Lung (tissue), 12 donors: ENCODE data around the gene UBA1. TPM values are rescaled to one million over a fixed set of nuclear protein-coding genes. Genes with fewer than 3 reads are reported as not detected.
A peak's percentile ranks its signal among the peaks of the same experiment; 100 is the strongest.

Experiments
- ATAC-seq: fragments of 200-7000 bp; cut with Tn5 transposase; one replicate; pipeline ENCODE4 v1.9.1; 2020; ENCODE audit warnings: moderate number of reproducible peaks; ENCODE audit not compliant: insufficient read depth, low FRiP score
- DNase-seq, 3 donors: peaks; one replicate each; pipeline ENCODE4 v3.0.0-alpha.2; 2013 to 2017
- H3K27ac ChIP-seq, 2 donors: one replicate each; pipeline ENCODE4 v1.5.1; 2013; ENCODE audit warnings: mild to moderate bottlenecking in 2 of 2, moderate library complexity in 2 of 2, control low read depth in 1 of 2, inconsistent platforms in 1 of 2, low read depth in 1 of 2, low read length in 1 of 2
- H3K27me3 ChIP-seq, 3 donors: one replicate each; pipeline ENCODE4 v1.5.1; 2013; ENCODE audit warnings: low read length in 2 of 3; ENCODE audit not compliant: control insufficient read depth in 3 of 3, insufficient read depth in 3 of 3
- H3K36me3 ChIP-seq, 4 donors: one replicate each; pipeline ENCODE4 v1.5.1; 2013; ENCODE audit warnings: low read length in 4 of 4, mild to moderate bottlenecking in 1 of 4, moderate library complexity in 1 of 4; ENCODE audit not compliant: control insufficient read depth in 4 of 4, insufficient read depth in 4 of 4
- H3K4me1 ChIP-seq, 5 donors: one replicate each; pipeline ENCODE4 v1.5.1; 2013; ENCODE audit warnings: low read length in 5 of 5, mild to moderate bottlenecking in 2 of 5, moderate library complexity in 1 of 5; ENCODE audit not compliant: control insufficient read depth in 5 of 5, insufficient read depth in 5 of 5
- H3K4me3 ChIP-seq: one replicate; pipeline ENCODE4 v1.5.1; 2013; ENCODE audit warnings: mild to moderate bottlenecking, control low read depth, moderate library complexity
- H3K9ac ChIP-seq, 2 donors: one replicate each; pipeline ENCODE4 v1.5.1; 2013; ENCODE audit warnings: low read length in 2 of 2, control low read depth in 1 of 2; ENCODE audit not compliant: insufficient read depth in 1 of 2
- H3K9me3 ChIP-seq, 4 donors: one replicate each; pipeline ENCODE4 v1.5.1; 2013; ENCODE audit warnings: low read length in 3 of 4, mild to moderate bottlenecking in 1 of 4, moderate library complexity in 1 of 4; ENCODE audit not compliant: control insufficient read depth in 4 of 4, insufficient read depth in 3 of 4
- WGBS, 2 donors: extraction: QIAGEN DNeasy Blood & Tissue Kit; methylation state at CpG; one replicate each; pipeline ENCODE4 v1.1.7; 2013; 5-methylcytosine and 5-hydroxymethylcytosine counted together
- polyA plus RNA-seq, 2 donors: library from polyadenylated mRNA; stranded (reverse); fragments of 200-250 nt; gene quantifications; one replicate each; pipeline ENCODE4 v1.2.1, GENCODE V29; 2013
- total RNA-seq, 2 donors: library from RNA; depleted of rRNA in 1 of 2; stranded (reverse); fragments of >200 nt in 1 of 2; gene quantifications; one replicate each; pipeline ENCODE4 v1.2.1, GENCODE V29; 2014 to 2021
- TF ChIP-seq, protein P1 (sequence below): IDR thresholded peaks from 2 replicates; pipeline ENCODE4 v1.5.1; 2012; ENCODE audit warnings: mild to moderate bottlenecking; ENCODE audit errors: control extremely low read depth, extremely low read depth
- donor health status: control.
- donor health status: control.
- donor health status: Bipolar disorder and iron deficiency.
- donor health status: healthy.
- donor health status: DM: yes; HTN: yes; CAD: no.

Gene UBA1
- total and polyA plus RNA-seq, 4 donors, result 92.5 to 221 (median 131) TPM

DNA sequence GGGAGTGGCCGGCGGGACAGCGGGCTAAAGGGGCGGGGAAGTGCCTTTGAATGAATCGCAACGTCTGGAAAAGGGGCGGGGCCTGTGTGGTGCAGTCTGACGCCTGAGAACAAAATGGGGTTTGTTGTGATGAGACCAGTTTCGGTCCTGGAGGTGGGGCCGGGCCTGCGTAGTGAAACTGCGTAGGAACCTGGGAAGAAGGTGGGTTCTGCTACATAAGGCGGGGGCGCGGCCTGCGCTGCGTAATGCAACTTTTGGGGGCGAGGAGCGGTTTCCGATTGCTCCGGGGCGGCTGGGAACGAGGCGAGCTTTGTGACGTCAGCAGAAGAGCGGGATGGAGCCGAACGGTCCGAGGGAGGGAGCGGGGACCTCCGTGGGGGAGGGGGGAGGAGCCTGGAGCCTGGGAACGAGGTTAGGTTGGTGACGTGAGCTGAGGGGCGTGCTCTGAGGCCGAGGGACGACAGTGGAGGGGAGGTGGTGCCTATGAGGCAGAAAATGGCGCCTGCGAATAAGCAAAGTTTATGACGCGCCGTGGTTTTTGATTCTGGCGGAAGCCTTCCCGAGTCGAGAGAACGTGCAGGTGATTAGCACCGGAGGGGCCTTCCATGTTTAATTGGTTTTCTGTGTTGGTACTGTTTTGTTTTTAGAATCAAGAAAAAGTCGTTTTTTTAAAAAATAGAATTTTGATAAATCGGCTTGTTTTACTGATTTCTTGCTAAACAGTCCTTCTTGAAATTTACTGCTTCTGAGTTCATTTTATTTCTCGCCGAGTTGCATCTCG, 39.9 kb downstream of the UBA1 start:
- peaks cover 3 to 8% (median 3%) of the 10 kb centered on the region in 4 donors for H3K36me3 ChIP-seq
- peak; percentile 88 for ATAC-seq
- WGBS, 2 donors, result 0 to 14% methylated on average over 42 to 51 of the region's 51 CpGs

DNA sequence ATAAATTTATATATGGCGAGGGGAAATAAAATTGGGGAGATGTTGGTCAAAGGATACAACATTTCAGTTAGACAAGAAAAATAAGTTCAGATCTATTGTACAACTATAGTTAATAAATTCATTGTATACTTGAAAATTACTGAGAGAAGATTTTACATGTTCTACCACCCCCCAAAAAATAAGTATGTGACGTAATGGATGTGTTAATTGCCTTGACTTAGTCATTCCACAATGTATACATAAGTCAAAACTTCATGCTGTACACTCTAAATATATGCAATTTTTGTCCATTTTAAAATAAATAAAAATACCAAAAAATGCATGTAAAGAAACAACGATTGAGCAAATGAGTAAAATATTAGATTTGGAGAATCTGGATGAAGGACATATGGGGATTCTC, 41.0 kb downstream of the UBA1 start:
- 59 to 66% methylated on average over 3 of the region's 3 CpGs for WGBS, 2 donors
- Histone ChIP-seq H3K27ac (no peak overlapping the region), H3K9me3 (peaks cover 0 to 3% (median 0%) of the 10 kb centered on the region in 4 donors), H3K9ac (peak overlapping the region in 1 of 2 donors; percentile 99), H3K27me3 (peaks cover 0 to 37% (median 20%) of the 10 kb centered on the region in 3 donors), H3K4me1 (peaks cover 0 to 4% (median 0%) of the 10 kb centered on the region in 5 donors), H3K4me3 (no peak overlapping the region), H3K36me3 (peaks cover 0 to 3% (median under 1%) of the 10 kb centered on the region in 4 donors)
- ATAC-seq (no peak), DNase-seq (peak in 1 of 3 donors; percentile 20)
- TF ChIP-seq, protein P1, sequence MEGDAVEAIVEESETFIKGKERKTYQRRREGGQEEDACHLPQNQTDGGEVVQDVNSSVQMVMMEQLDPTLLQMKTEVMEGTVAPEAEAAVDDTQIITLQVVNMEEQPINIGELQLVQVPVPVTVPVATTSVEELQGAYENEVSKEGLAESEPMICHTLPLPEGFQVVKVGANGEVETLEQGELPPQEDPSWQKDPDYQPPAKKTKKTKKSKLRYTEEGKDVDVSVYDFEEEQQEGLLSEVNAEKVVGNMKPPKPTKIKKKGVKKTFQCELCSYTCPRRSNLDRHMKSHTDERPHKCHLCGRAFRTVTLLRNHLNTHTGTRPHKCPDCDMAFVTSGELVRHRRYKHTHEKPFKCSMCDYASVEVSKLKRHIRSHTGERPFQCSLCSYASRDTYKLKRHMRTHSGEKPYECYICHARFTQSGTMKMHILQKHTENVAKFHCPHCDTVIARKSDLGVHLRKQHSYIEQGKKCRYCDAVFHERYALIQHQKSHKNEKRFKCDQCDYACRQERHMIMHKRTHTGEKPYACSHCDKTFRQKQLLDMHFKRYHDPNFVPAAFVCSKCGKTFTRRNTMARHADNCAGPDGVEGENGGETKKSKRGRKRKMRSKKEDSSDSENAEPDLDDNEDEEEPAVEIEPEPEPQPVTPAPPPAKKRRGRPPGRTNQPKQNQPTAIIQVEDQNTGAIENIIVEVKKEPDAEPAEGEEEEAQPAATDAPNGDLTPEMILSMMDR, result no peak

More for the DNA sequence above, 39.9 kb downstream of the UBA1 start:
- peak overlapping the region; percentile 40 for H3K4me3 ChIP-seq
- H3K9me3 ChIP-seq, result peaks cover 0 to 1% (median 0%) of the 10 kb centered on the region in 4 donors
- peak; percentile 94 to 97 (median 97) for DNase-seq
- H3K4me1 ChIP-seq, result peaks cover 0 to 4% (median 0%) of the 10 kb centered on the region in 5 donors
- H3K9ac ChIP-seq, result peak overlapping the region; percentile 95 to 99
- H3K27ac ChIP-seq, result peak overlapping the region; percentile 89 to 97
- H3K27me3 ChIP-seq, result peaks cover 0 to 26% (median 14%) of the 10 kb centered on the region in 3 donors
- TF ChIP-seq, protein P1, result no peak

DNA sequence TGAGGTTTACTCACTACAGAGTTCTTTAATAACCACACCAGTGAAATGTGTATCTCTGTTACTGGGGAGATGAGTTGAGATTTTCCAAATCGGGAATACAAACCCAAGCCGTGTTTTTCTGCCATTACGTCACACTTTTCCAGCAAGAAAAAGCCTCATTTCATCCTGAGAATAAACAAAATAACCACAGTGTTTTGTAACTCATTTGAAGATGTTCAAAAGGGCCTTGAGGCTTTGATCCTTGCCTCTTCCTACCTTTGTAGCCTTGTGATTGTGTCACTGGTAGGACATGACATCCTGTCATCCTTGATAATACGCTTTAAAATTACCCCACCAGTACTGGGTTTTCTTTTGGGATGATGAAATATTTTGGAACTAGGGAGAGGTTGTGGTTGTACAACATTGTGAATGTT, 42.1 kb downstream of the UBA1 start:
- H3K27ac ChIP-seq, result peak overlapping the region in 1 of 2 donors; percentile 4
- no peak for DNase-seq
- WGBS, 2 donors, result 62 to 79% methylated on average over 4 of the region's 4 CpGs
- H3K9me3 ChIP-seq, result peaks cover 0 to 3% (median 0%) of the 10 kb centered on the region in 4 donors
- TF ChIP-seq, protein P1, result no peak
- peaks cover 0 to 4% (median 0%) of the 10 kb centered on the region in 5 donors for H3K4me1 ChIP-seq
- no peak overlapping the region for H3K4me3 ChIP-seq
- peaks cover 4 to 9% (median 5%) of the 10 kb centered on the region in 4 donors for H3K36me3 ChIP-seq
- ATAC-seq, result no peak
- H3K9ac ChIP-seq, result no peak overlapping the region
- H3K27me3 ChIP-seq, result peaks cover 0 to 42% (median 23%) of the 10 kb centered on the region in 3 donors
